ENCODE results near the gene COX5A. TPM values are rescaled to one million over a fixed set of nuclear protein-coding genes. Genes with fewer than 3 reads are reported as not detected.

Gene COX5A
- total RNA-seq, 1 donor from 2014 or later: 207 TPM

DNA sequence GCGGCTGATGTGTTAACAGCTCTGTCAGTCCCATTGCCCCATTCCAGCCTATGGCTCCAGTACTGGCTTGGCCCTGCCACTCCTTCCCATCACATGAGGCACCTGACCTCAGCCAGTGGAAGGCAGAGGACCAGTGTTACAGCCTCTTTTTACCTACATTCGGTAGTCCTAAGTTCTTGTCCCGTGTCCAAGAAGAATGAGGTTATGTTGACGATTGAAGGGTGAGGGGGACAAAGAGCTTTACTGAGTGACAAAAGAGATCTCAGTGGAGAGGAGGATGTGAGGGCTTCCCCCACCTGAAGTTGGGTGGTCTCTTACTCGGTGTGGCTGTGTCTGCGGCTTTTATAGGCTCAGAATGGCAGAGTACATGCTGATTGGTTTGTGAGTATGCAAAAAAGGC, 55.3 kb downstream of the COX5A start:
- peaks cover 6% of the 10 kb centered on the region for H3K4me1 ChIP-seq (ENCODE audit: insufficient read depth, low read length)
- TF ChIP-seq CTCF (IDR thresholded peaks at IDR 0.05; ENCODE audit: insufficient read depth, low read depth, low read length): no peak
- no peak for TF ChIP-seq EZH2 (IDR thresholded peaks at IDR 0.05; ENCODE audit: insufficient read depth, low read length)
- no peaks in the 10 kb centered on the region for H3K27me3 ChIP-seq (ENCODE audit: insufficient read depth, low read length)
- H3K9ac ChIP-seq (ENCODE audit: low read length): no peak overlapping the region
- DNase-seq (ENCODE audit: low read depth): no peak
- H3K4me1 Mint-ChIP-seq (ENCODE audit: low read depth, unreplicated experiment): peaks cover 7% of the 10 kb centered on the region
- no peaks in the 10 kb centered on the region for H3K9me3 Mint-ChIP-seq (ENCODE audit: unreplicated experiment)
- H3K4me2 ChIP-seq (ENCODE audit: low read length): no peak overlapping the region
- H2AFZ ChIP-seq (ENCODE audit: low read depth, low read length): no peak overlapping the region
- peaks cover 3% of the 10 kb centered on the region for H3K36me3 Mint-ChIP-seq (ENCODE audit: low read depth, unreplicated experiment)
- H3K4me3 Mint-ChIP-seq (ENCODE audit: unreplicated experiment): no peak overlapping the region
- no peak overlapping the region for H3K27ac ChIP-seq (ENCODE audit: low read depth, low read length)
- H4K20me1 ChIP-seq (ENCODE audit: insufficient read depth, low read length): no peaks in the 10 kb centered on the region
- FAIRE-seq: no peak
- H3K79me2 ChIP-seq (ENCODE audit: insufficient read depth, low read length): no peaks in the 10 kb centered on the region
- H3K4me3 ChIP-seq (ENCODE audit: insufficient read depth, low read depth, low read length): no peak overlapping the region
- no peak overlapping the region for H3K27ac Mint-ChIP-seq (ENCODE audit: unreplicated experiment)
- H3K27me3 Mint-ChIP-seq (ENCODE audit: low read depth, unreplicated experiment): no peaks in the 10 kb centered on the region
- H3K9me3 ChIP-seq (ENCODE audit: insufficient read depth, low read depth, low read length): peaks cover 5% of the 10 kb centered on the region
- H3K36me3 ChIP-seq (ENCODE audit: insufficient read depth, low read length): no peaks in the 10 kb centered on the region

GRCh38 chr15:74878273-74878672, 59.6 kb downstream of the COX5A start:
- H3K79me2 ChIP-seq (ENCODE audit: insufficient read depth, low read length): no peaks in the 10 kb centered on the region
- peaks cover 3% of the 10 kb centered on the region for H3K4me1 ChIP-seq (ENCODE audit: insufficient read depth, low read length)
- no peak overlapping the region for H3K27ac ChIP-seq (ENCODE audit: low read depth, low read length)
- FAIRE-seq: no peak
- Mint-ChIP-seq H3K27me3 (ENCODE audit: low read depth, unreplicated experiment) (peaks cover 1% of the 10 kb centered on the region), H3K4me3 (ENCODE audit: unreplicated experiment) (no peak overlapping the region), H3K27ac (ENCODE audit: unreplicated experiment) (no peak overlapping the region), H3K4me1 (ENCODE audit: low read depth, unreplicated experiment) (no peaks in the 10 kb centered on the region), H3K9me3 (ENCODE audit: unreplicated experiment) (no peaks in the 10 kb centered on the region), H3K36me3 (ENCODE audit: low read depth, unreplicated experiment) (peaks cover 6% of the 10 kb centered on the region)
- H3K27me3 ChIP-seq (ENCODE audit: insufficient read depth, low read length): no peaks in the 10 kb centered on the region
- no peaks in the 10 kb centered on the region for H4K20me1 ChIP-seq (ENCODE audit: insufficient read depth, low read length)
- TF ChIP-seq CTCF (IDR thresholded peaks at IDR 0.05; ENCODE audit: insufficient read depth, low read depth, low read length) (no peak), EZH2 (IDR thresholded peaks at IDR 0.05; ENCODE audit: insufficient read depth, low read length) (no peak)
- H3K9me3 ChIP-seq (ENCODE audit: insufficient read depth, low read depth, low read length): peaks cover 5% of the 10 kb centered on the region
- no peak overlapping the region for H2AFZ ChIP-seq (ENCODE audit: low read depth, low read length)
- H3K4me3 ChIP-seq (ENCODE audit: insufficient read depth, low read depth, low read length): no peak overlapping the region
- H3K4me2 ChIP-seq (ENCODE audit: low read length): no peak overlapping the region
- no peak overlapping the region for H3K9ac ChIP-seq (ENCODE audit: low read length)
- no peaks in the 10 kb centered on the region for H3K36me3 ChIP-seq (ENCODE audit: insufficient read depth, low read length)
- no peak for DNase-seq (ENCODE audit: low read depth)

DNA sequence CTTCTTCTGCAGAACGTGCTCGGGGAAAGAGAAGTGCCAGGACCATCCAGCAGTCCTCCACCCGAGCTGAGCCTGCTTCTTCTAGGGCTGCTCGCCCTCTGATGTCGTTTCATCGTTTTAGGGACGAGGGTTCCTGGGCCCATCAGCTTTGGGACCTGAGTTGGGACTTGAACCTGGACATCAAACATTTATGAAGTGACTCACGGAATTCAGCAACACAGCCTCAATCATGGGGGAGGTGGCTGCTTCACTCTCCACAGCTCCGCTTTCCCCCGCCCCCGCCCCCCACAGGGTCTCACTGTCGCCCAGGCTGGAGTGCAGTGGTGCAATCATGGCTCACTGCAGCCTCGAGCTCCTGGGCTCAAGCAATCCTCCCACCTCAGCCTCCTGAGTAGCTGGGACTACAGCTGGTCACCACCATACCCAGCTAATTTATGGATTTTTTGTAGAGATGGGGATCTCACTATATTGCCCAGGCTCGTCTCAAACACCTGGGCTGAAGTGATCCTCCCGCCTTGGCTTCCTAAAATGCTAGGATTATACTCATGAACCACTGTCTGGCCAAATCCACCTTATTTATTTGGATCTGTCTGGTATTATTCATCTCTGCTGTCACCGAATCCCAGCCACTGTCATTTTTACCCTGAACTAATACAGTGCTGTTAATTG, 64.0 kb downstream of the COX5A start:
- peak overlapping the region; percentile 98 for H3K4me3 Mint-ChIP-seq (ENCODE audit: unreplicated experiment)
- peaks cover 23% of the 10 kb centered on the region for H3K4me1 Mint-ChIP-seq (ENCODE audit: low read depth, unreplicated experiment)
- peak overlapping the region; percentile 96 for H3K9ac ChIP-seq (ENCODE audit: low read length)
- DNase-seq (ENCODE audit: low read depth): no peak
- H3K36me3 Mint-ChIP-seq (ENCODE audit: low read depth, unreplicated experiment): peaks cover 2% of the 10 kb centered on the region
- no peaks in the 10 kb centered on the region for H3K9me3 Mint-ChIP-seq (ENCODE audit: unreplicated experiment)
- no peak for TF ChIP-seq CTCF (IDR thresholded peaks at IDR 0.05; ENCODE audit: insufficient read depth, low read depth, low read length)
- no peak for TF ChIP-seq EZH2 (IDR thresholded peaks at IDR 0.05; ENCODE audit: insufficient read depth, low read length)
- no peak overlapping the region for H3K27ac ChIP-seq (ENCODE audit: low read depth, low read length)
- H3K27me3 Mint-ChIP-seq (ENCODE audit: low read depth, unreplicated experiment): peaks cover 1% of the 10 kb centered on the region
- H3K4me1 ChIP-seq (ENCODE audit: insufficient read depth, low read length): peaks cover 8% of the 10 kb centered on the region
- peaks cover 36% of the 10 kb centered on the region for H4K20me1 ChIP-seq (ENCODE audit: insufficient read depth, low read length)
- no peak for FAIRE-seq
- H3K79me2 ChIP-seq (ENCODE audit: insufficient read depth, low read length): peaks cover 39% of the 10 kb centered on the region
- no peaks in the 10 kb centered on the region for H3K27me3 ChIP-seq (ENCODE audit: insufficient read depth, low read length)
- no peaks in the 10 kb centered on the region for H3K36me3 ChIP-seq (ENCODE audit: insufficient read depth, low read length)
- no peak overlapping the region for H3K27ac Mint-ChIP-seq (ENCODE audit: unreplicated experiment)
- H2AFZ ChIP-seq (ENCODE audit: low read depth, low read length): peak overlapping the region; percentile 78
- no peaks in the 10 kb centered on the region for H3K9me3 ChIP-seq (ENCODE audit: insufficient read depth, low read depth, low read length)
- peak overlapping the region; percentile 67 for H3K4me3 ChIP-seq (ENCODE audit: insufficient read depth, low read depth, low read length)
- peak overlapping the region; percentile 86 for H3K4me2 ChIP-seq (ENCODE audit: low read length)

Data from astrocyte (in vitro differentiated cells and primary cell).